CD4-positive, alpha-beta T cell (primary cell): ENCODE measurements around the gene TMEM237. TPM values are rescaled to one million over a fixed set of nuclear protein-coding genes. Genes with fewer than 3 reads are reported as not detected.

ENCODE experiments used
- ATAC-seq: fragments of 200-7000 bp; cut with Tn5 transposase; one replicate; pipeline ENCODE4 v1.10.0; 2022; ENCODE audit warnings: mild to moderate bottlenecking; ENCODE audit not compliant: poor library complexity
- CTCF ChIA-PET: fragments of 350-600 bp; sonication (Branson Sonifier 250); formaldehyde crosslinking; loops from one replicate; lab custom pipeline; 2021; ENCODE audit warnings: antibody characterized with exemption, inconsistent platforms; lab: Charles Lee
- POLR2A ChIA-PET: fragments of 350-600 bp; sonication (Branson Sonifier 250); formaldehyde crosslinking; loops from one replicate; lab custom pipeline; 2021; ENCODE audit warnings: antibody characterized with exemption, inconsistent platforms; lab: Charles Lee
- DNase-seq, 14 experiments: peaks; one replicate each; pipeline ENCODE4 v3.0.0-alpha.2; 2013 to 2020; ENCODE audit warnings: mixed read lengths in 2 of 14
- H3K27ac ChIP-seq, 2 donors: one replicate each; pipeline versions ENCODE4 v1.5.1 to v1.7.0; 2013; ENCODE audit warnings: low read length in 2 of 2, low read depth in 1 of 2, mild to moderate bottlenecking in 1 of 2
- H3K27me3 ChIP-seq, 2 experiments: 1 replicate in 1 of 2; 2 replicates in 1 of 2; pipeline versions ENCODE4 v1.6.1 to v1.7.0; 2013; ENCODE audit warnings: low read length in 2 of 2, control low read depth in 1 of 2, mild to moderate bottlenecking in 1 of 2, moderate library complexity in 1 of 2; ENCODE audit not compliant: insufficient read depth in 2 of 2, control insufficient read depth in 1 of 2
- H3K36me3 ChIP-seq: one replicate; pipeline ENCODE4 v1.6.1; 2013; ENCODE audit warnings: low read length, control low read depth; ENCODE audit not compliant: insufficient read depth
- H3K4me1 ChIP-seq: one replicate; pipeline ENCODE4 v1.6.1; 2013; ENCODE audit warnings: low read length, control low read depth; ENCODE audit not compliant: insufficient read depth
- H3K4me3 ChIP-seq: one replicate; pipeline ENCODE4 v1.5.1; 2013; ENCODE audit warnings: mild to moderate bottlenecking, low read length, moderate library complexity
- H3K9me3 ChIP-seq, 2 experiments: 1 replicate in 1 of 2; 2 replicates in 1 of 2; pipeline versions ENCODE4 v1.6.1 to v1.7.0; 2013; ENCODE audit warnings: low read length in 2 of 2, mild to moderate bottlenecking in 2 of 2, control low read depth in 1 of 2, moderate library complexity in 1 of 2; ENCODE audit not compliant: control insufficient read depth in 1 of 2, insufficient read depth in 1 of 2
- H3K27ac Mint-ChIP-seq: one replicate; pipeline ENCODE4 v1.8.0; 2020; ENCODE audit warnings: mixed read lengths
- H3K27me3 Mint-ChIP-seq: one replicate; pipeline ENCODE4 v1.8.0; 2021; ENCODE audit warnings: mixed read lengths
- H3K36me3 Mint-ChIP-seq: one replicate; pipeline ENCODE4 v1.8.0; 2021; ENCODE audit warnings: low read depth, mixed read lengths
- H3K4me1 Mint-ChIP-seq: one replicate; pipeline ENCODE4 v1.8.0; 2021; ENCODE audit warnings: low read depth, mixed read lengths
- H3K4me3 Mint-ChIP-seq: one replicate; pipeline ENCODE4 v1.8.0; 2020; ENCODE audit warnings: mild to moderate bottlenecking, mixed read lengths
- H3K9me3 Mint-ChIP-seq: one replicate; pipeline ENCODE4 v1.8.0; 2020; ENCODE audit warnings: mixed read lengths
- intact Hi-C, 2 experiments: fragments of 100-400 bp; cut with DNase I in 1 of 2; cut with micrococcal nuclease in 1 of 2; formaldehyde crosslinking; loops; one replicate each; pipeline versions ENCODE4 v1.15.1 to v1.9.0; 2023 to 2025; cut with DNase I, micrococcal nuclease
- total RNA-seq, 174 experiments: library from RNA in 2 of 174; stranded (reverse) in 2 of 174; gene quantifications; one replicate each; pipeline ENCODE4 v1.2.3 and lab custom pipeline; 2021 to 2026
- TF ChIP-seq, protein P1 (sequence below): fragments of 200-600 bp; IDR thresholded peaks from one replicate; pipeline ENCODE4 v1.8.0; 2022; ENCODE audit warnings: antibody characterized with exemption, mild to moderate bottlenecking

The TMEM237 gene
- total RNA-seq, 2 experiments from 2014 or later = 4.0 to 4.6 TPM

DNA sequence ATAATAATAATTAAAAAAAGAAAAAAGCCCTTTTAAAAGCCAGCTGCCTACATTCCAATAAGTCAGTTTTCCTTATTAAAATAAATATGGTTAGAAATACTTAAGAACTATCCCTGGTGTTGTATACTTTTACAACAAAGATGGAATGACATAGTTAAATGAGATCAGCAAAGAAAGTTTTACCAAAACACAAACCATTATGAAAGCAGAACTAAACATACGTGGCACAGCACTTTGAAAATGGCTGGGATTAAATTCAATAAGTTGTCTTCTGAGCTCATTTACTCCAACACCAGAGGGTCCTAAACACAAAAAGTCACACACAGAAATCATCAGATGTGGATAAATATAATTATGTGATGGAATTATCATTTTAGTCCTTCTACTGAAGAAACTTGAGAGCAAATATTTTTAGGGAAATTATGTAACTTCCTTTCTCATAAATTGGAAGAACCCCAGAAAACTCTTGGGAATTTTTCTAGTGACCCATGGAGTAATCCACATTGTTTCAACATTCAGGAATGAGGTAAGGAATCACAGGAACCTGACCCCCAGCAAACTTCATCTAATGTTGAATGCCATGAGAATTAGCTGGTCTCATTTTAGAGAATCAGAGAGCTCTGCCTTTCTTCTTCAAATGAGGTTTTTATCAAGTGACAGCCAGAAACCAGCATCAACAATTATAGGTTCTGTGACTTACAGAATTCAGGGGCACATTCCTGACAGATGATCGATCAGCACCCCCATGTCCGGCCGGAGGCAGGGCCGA lies 11.5 kb upstream of the TMEM237 start:
- Histone ChIP-seq H3K36me3 (no peaks in the 10 kb centered on the region), H3K27me3 (peaks cover 0 to 4% of the 10 kb centered on the region in 2 experiments), H3K9me3 (no peaks in the 10 kb centered on the region), H3K4me3 (no peak overlapping the region), H3K4me1 (no peaks in the 10 kb centered on the region), H3K27ac (no peak overlapping the region)
- ATAC-seq (no peak), DNase-seq (no peak)
- no peak overlapping the region for H3K27ac Mint-ChIP-seq
- H3K4me1 Mint-ChIP-seq = no peaks in the 10 kb centered on the region
- no peak overlapping the region for H3K4me3 Mint-ChIP-seq
- ChIA-PET CTCF (no interaction called here), POLR2A (interaction anchor here (1.2 kb wide), 1 partner anchor 12 kb away, joined by 3 read pairs; the partner anchor contains the start of gene TMEM237)
- no peaks in the 10 kb centered on the region for H3K36me3 Mint-ChIP-seq
- no peaks in the 10 kb centered on the region for H3K9me3 Mint-ChIP-seq
- TF ChIP-seq, protein P1, sequence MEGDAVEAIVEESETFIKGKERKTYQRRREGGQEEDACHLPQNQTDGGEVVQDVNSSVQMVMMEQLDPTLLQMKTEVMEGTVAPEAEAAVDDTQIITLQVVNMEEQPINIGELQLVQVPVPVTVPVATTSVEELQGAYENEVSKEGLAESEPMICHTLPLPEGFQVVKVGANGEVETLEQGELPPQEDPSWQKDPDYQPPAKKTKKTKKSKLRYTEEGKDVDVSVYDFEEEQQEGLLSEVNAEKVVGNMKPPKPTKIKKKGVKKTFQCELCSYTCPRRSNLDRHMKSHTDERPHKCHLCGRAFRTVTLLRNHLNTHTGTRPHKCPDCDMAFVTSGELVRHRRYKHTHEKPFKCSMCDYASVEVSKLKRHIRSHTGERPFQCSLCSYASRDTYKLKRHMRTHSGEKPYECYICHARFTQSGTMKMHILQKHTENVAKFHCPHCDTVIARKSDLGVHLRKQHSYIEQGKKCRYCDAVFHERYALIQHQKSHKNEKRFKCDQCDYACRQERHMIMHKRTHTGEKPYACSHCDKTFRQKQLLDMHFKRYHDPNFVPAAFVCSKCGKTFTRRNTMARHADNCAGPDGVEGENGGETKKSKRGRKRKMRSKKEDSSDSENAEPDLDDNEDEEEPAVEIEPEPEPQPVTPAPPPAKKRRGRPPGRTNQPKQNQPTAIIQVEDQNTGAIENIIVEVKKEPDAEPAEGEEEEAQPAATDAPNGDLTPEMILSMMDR = no peak
- intact Hi-C loops = no loop called here
- H3K27me3 Mint-ChIP-seq = peaks cover 13% of the 10 kb centered on the region

DNA sequence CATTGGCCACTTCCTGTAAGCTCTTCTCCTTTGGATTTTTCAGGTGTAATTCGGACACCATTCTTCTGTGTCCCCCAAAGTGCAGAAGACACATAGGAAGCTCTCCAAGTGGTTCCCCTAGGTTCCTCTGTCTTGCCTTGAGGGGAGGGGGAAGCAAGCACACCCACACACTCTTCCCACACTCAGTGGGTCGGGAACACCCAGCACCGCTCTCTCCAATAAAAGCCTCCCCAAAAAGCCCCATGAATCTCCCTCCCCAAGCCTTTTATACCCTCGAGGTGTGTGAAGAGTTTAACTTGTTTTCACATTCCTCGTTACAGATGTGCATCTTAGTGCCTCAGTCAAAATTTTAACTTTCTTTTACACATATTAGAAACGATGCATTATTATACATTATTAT lies 9.9 kb upstream of the TMEM237 start:
- ATAC-seq = no peak
- Mint-ChIP-seq H3K4me3 (no peak overlapping the region), H3K36me3 (no peaks in the 10 kb centered on the region), H3K9me3 (no peaks in the 10 kb centered on the region), H3K27ac (no peak overlapping the region), H3K4me1 (no peaks in the 10 kb centered on the region), H3K27me3 (peaks cover 13% of the 10 kb centered on the region)
- H3K4me3 ChIP-seq = no peak overlapping the region
- POLR2A ChIA-PET = no interaction called here
- DNase-seq = no peak
- no peaks in the 10 kb centered on the region for H3K9me3 ChIP-seq
- H3K36me3 ChIP-seq = no peaks in the 10 kb centered on the region
- H3K4me1 ChIP-seq = no peaks in the 10 kb centered on the region
- TF ChIP-seq, protein P1 = no peak
- intact Hi-C loops = no loop called here
- peaks cover 0 to 4% of the 10 kb centered on the region in 2 experiments for H3K27me3 ChIP-seq
- CTCF ChIA-PET = interaction anchor here (0.8 kb wide), 1 partner anchor 88 kb away, joined by 3 read pairs; no protein-coding TSS in a partner anchor
- no peak overlapping the region for H3K27ac ChIP-seq

DNA sequence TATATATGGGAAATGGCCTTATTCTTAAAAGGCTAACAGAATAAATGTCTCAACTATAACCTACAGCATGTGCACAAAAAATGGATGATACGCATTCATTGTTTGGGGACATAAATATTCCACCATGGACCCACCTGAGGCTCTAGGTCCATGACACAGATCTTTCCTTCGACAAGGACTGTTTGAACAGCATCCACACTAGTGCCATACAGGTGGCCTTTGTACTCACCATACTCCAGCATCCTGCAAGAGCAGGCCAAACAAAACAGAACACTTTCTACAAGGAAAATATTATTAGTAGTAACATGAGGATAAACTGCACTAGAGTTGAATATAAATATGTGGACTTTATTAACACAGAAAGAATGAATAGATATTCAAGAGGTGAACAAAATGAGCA lies 6.1 kb upstream of the TMEM237 start:
- H3K27ac Mint-ChIP-seq = no peak overlapping the region
- intact Hi-C loops = loop anchor here (10.0 kb wide), 1 partner anchor 415 kb away; no protein-coding TSS in a partner anchor

More for the DNA sequence above, 6.1 kb upstream of the TMEM237 start:
- POLR2A ChIA-PET = no interaction called here
- no peaks in the 10 kb centered on the region for H3K36me3 Mint-ChIP-seq
- H3K9me3 Mint-ChIP-seq = no peaks in the 10 kb centered on the region
- Histone ChIP-seq H3K27me3 (peaks cover 0 to 4% of the 10 kb centered on the region in 2 experiments), H3K4me3 (no peak overlapping the region), H3K27ac (no peak overlapping the region), H3K9me3 (no peaks in the 10 kb centered on the region), H3K4me1 (no peaks in the 10 kb centered on the region), H3K36me3 (no peaks in the 10 kb centered on the region)
- DNase-seq (no peak), ATAC-seq (no peak)
- H3K4me3 Mint-ChIP-seq = no peak overlapping the region
- peaks cover 13% of the 10 kb centered on the region for H3K27me3 Mint-ChIP-seq
- TF ChIP-seq, protein P1 = no peak
- CTCF ChIA-PET = no interaction called here
- no peaks in the 10 kb centered on the region for H3K4me1 Mint-ChIP-seq
